ENCODE measurements around the gene ITPR2.

ITPR2 gene

DNA sequence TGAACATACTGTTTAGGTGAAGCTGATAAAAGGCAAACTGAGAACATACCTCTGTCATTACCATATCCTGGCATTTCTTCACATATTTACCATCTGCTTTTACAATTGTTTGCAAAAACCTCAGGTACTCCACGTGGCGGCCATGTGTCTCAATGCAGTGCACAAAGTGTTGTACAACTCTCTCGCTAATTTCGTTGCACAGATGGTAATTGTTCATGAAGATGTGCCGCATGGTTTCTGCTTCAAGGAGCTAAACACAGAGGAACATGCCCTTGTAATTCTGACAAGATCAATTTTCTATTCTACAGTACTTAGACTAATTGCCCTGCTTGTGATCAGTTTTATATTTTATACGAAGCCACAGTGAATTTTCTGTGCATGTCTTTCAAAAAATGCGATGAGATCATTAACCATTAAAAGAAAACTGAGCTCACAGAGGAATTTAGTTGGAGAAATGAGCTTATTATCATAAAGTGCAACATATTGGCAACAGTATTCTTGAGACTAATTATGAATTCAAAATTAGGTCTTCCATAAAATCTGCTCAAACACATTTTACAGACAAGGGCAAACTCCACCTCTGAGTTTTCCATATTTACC, 233.8 kb downstream of the ITPR2 start:
- Histone ChIP-seq H3K4me2 (ENCODE audit: low read length) (no peak overlapping the region), H3K9me3 (ENCODE audit: low read length) (no peaks in the 10 kb centered on the region), H3K9ac (ENCODE audit: low read length) (no peak overlapping the region), H3F3A (ENCODE audit: insufficient read depth, low read length) (no peaks in the 10 kb centered on the region), H3K4me3 (ENCODE audit: low read depth, low read length, poor library complexity, severe bottlenecking) (no peak overlapping the region), H4K20me1 (ENCODE audit: insufficient read depth, low read length) (no peaks in the 10 kb centered on the region), H3K9me2 (ENCODE audit: low read depth, low read length) (no peaks in the 10 kb centered on the region), H3K27me3 (ENCODE audit: insufficient read depth, low read length) (no peaks in the 10 kb centered on the region), H3K4me1 (ENCODE audit: insufficient read depth, low read length, severe bottlenecking) (no peaks in the 10 kb centered on the region), H3K79me2 (ENCODE audit: insufficient read depth, low read length) (no peaks in the 10 kb centered on the region), H3K36me3 (ENCODE audit: insufficient read depth, low read length) (peaks cover 63% of the 10 kb centered on the region), H3K27ac (ENCODE audit: low read depth, low read length, poor library complexity, severe bottlenecking) (no peak overlapping the region), H2AFZ (ENCODE audit: low read length) (no peak overlapping the region)
- TF ChIP-seq EZH2 (IDR thresholded peaks at IDR 0.05; ENCODE audit: borderline replicate concordance, low read length): no peak
- TF ChIP-seq, protein P1, sequence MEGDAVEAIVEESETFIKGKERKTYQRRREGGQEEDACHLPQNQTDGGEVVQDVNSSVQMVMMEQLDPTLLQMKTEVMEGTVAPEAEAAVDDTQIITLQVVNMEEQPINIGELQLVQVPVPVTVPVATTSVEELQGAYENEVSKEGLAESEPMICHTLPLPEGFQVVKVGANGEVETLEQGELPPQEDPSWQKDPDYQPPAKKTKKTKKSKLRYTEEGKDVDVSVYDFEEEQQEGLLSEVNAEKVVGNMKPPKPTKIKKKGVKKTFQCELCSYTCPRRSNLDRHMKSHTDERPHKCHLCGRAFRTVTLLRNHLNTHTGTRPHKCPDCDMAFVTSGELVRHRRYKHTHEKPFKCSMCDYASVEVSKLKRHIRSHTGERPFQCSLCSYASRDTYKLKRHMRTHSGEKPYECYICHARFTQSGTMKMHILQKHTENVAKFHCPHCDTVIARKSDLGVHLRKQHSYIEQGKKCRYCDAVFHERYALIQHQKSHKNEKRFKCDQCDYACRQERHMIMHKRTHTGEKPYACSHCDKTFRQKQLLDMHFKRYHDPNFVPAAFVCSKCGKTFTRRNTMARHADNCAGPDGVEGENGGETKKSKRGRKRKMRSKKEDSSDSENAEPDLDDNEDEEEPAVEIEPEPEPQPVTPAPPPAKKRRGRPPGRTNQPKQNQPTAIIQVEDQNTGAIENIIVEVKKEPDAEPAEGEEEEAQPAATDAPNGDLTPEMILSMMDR (IDR thresholded peaks at IDR 0.05; ENCODE audit: low read length): no peak

DNA sequence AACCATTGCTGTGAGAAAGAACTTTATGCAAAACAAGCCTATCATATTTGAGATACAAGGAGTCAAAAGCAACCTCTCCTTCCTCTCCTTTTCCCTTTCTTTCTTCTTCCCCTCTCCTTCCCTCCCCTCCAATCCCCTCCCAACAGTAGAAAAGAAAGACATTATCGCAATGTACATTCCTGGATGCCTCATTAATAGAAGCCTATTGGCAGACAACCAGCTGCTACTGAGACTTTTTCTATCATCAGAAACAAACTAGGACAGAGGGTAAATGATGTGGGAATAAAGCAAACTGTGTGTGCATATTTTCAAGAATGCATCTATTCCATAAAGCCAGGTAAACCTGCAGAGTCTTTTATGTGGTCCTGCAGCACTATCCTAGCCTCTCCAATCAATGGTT, 237.2 kb downstream of the ITPR2 start:
- Histone ChIP-seq H3K27ac (ENCODE audit: low read depth, low read length, poor library complexity, severe bottlenecking) (no peak overlapping the region), H3K79me2 (ENCODE audit: insufficient read depth, low read length) (no peaks in the 10 kb centered on the region), H3K4me2 (ENCODE audit: low read length) (no peak overlapping the region), H3K4me1 (ENCODE audit: insufficient read depth, low read length, severe bottlenecking) (no peaks in the 10 kb centered on the region), H4K20me1 (ENCODE audit: insufficient read depth, low read length) (no peaks in the 10 kb centered on the region), H3K4me3 (ENCODE audit: low read depth, low read length, poor library complexity, severe bottlenecking) (no peak overlapping the region), H3K9me2 (ENCODE audit: low read depth, low read length) (no peaks in the 10 kb centered on the region), H3F3A (ENCODE audit: insufficient read depth, low read length) (no peaks in the 10 kb centered on the region), H3K27me3 (ENCODE audit: insufficient read depth, low read length) (no peaks in the 10 kb centered on the region), H3K9ac (ENCODE audit: low read length) (no peak overlapping the region), H3K9me3 (ENCODE audit: low read length) (no peaks in the 10 kb centered on the region), H2AFZ (ENCODE audit: low read length) (no peak overlapping the region), H3K36me3 (ENCODE audit: insufficient read depth, low read length) (peaks cover 71% of the 10 kb centered on the region)
- TF ChIP-seq, protein P1 (IDR thresholded peaks at IDR 0.05; ENCODE audit: low read length): no peak
- no peak for TF ChIP-seq EZH2 (IDR thresholded peaks at IDR 0.05; ENCODE audit: borderline replicate concordance, low read length)

DNA sequence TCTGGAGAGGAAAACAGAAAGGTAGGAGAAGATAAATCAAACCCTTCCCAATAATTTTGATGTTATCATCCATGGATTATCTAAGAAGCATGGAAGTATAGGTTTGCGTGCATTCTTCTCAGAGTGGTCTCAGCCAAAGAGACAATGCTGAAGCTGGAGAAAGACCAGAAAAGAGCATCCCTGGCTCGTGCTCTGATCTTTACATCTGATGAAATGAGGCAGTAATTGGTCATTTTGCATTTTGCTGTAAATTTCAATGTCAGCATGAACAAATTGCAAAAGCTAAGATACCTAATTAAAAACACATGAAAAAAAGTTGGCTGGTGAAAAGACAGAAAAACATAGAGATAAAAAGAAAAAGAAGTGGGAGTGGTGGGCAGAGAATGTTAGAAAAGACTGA, 252.4 kb downstream of the ITPR2 start:
- H3K36me3 ChIP-seq (ENCODE audit: insufficient read depth, low read length): peaks cover 20% of the 10 kb centered on the region; the same call in 1 of the 2 replicates
- no peaks in the 10 kb centered on the region for H3K9me2 ChIP-seq (ENCODE audit: low read depth, low read length)
- no peaks in the 10 kb centered on the region for H3K79me2 ChIP-seq (ENCODE audit: insufficient read depth, low read length)
- H3K9ac ChIP-seq (ENCODE audit: low read length): no peak overlapping the region
- no peaks in the 10 kb centered on the region for H3K27me3 ChIP-seq (ENCODE audit: insufficient read depth, low read length)
- H3F3A ChIP-seq (ENCODE audit: insufficient read depth, low read length): no peaks in the 10 kb centered on the region
- H2AFZ ChIP-seq (ENCODE audit: low read length): no peak overlapping the region
- peaks cover 8% of the 10 kb centered on the region for H3K4me1 ChIP-seq (ENCODE audit: insufficient read depth, low read length, severe bottlenecking)
- no peak for TF ChIP-seq EZH2 (IDR thresholded peaks at IDR 0.05; ENCODE audit: borderline replicate concordance, low read length)
- TF ChIP-seq, protein P1 (IDR thresholded peaks at IDR 0.05; ENCODE audit: low read length): no peak
- H3K4me2 ChIP-seq (ENCODE audit: low read length): no peak overlapping the region
- no peak overlapping the region for H3K4me3 ChIP-seq (ENCODE audit: low read depth, low read length, poor library complexity, severe bottlenecking)
- no peaks in the 10 kb centered on the region for H4K20me1 ChIP-seq (ENCODE audit: insufficient read depth, low read length)
- no peak overlapping the region for H3K27ac ChIP-seq (ENCODE audit: low read depth, low read length, poor library complexity, severe bottlenecking)
- H3K9me3 ChIP-seq (ENCODE audit: low read length): no peaks in the 10 kb centered on the region

Measured in OCI-LY1 (cell line).